Activated naive CD8-positive, alpha-beta T cell treated with anti-CD3 and anti-CD28 coated beads, Interleukin-2, amount 50 U/mL, for 24 hours (primary cell): Measurements from ENCODE around the gene DLX5.
"Not testable (repeated sequence)": the region's sequence is repeated elsewhere in the genome, so short reads cannot be mapped to it uniquely, and the experiment has no call there.

ENCODE experiments used
- ATAC-seq: fragments of 150-1000 bp; cut with Tn5 transposase; one replicate; pipeline ENCODE4 v1.10.0; 2021
- DNase-seq: peaks from one replicate; pipeline ENCODE4 v3.0.0; 2021
- H3K27ac Mint-ChIP-seq: one replicate; pipeline ENCODE4 v1.8.0; 2021; ENCODE audit warnings: mild to moderate bottlenecking, mixed read lengths
- H3K27me3 Mint-ChIP-seq: one replicate; pipeline ENCODE4 v1.8.0; 2021; ENCODE audit warnings: mixed read lengths
- H3K36me3 Mint-ChIP-seq: one replicate; pipeline ENCODE4 v1.8.0; 2021; ENCODE audit warnings: low read depth, mixed read lengths
- H3K4me1 Mint-ChIP-seq: one replicate; pipeline ENCODE4 v1.8.0; 2021; ENCODE audit warnings: mixed read lengths
- H3K4me3 Mint-ChIP-seq: one replicate; pipeline ENCODE4 v1.8.0; 2021; ENCODE audit warnings: mild to moderate bottlenecking, moderate library complexity, mixed read lengths
- H3K9me3 Mint-ChIP-seq: one replicate; pipeline ENCODE4 v1.8.0; 2021; ENCODE audit warnings: mixed read lengths

DLX5 gene

GRCh38 chr7:97024209-97025129, at the start of gene DLX5:
DLX5 (minus strand) TSS chr7:97024831; CDS start chr7:97024623, 208 bp downstream.
- Mint-ChIP-seq H3K4me3 (peak within 1 kb of the TSS; percentile 38), H3K9me3 (no peaks in the 10 kb centered on the region), H3K4me1 (peaks cover 47% of the 10 kb centered on the region), H3K27ac (no peak within 1 kb of the TSS), H3K36me3 (no peaks in the 10 kb centered on the region), H3K27me3 (peaks cover 87% of the 10 kb centered on the region)
- no peak for ATAC-seq
- DNase-seq: no peak

GRCh38 chr7:97072025-97072424, 47.4 kb upstream of the DLX5 start:
- H3K4me1 Mint-ChIP-seq, H3K9me3 Mint-ChIP-seq, DNase-seq, H3K36me3 Mint-ChIP-seq, H3K4me3 Mint-ChIP-seq, ATAC-seq, H3K27ac Mint-ChIP-seq: not testable (repeated sequence)
- peaks cover 35% of the 10 kb centered on the region for H3K27me3 Mint-ChIP-seq

GRCh38 chr7:97064972-97065587, 40.4 kb upstream of the DLX5 start:
- peak; percentile 65 for ATAC-seq

GRCh38 chr7:97064020-97064419, 39.4 kb upstream of the DLX5 start:
- Mint-ChIP-seq H3K36me3 (no peaks in the 10 kb centered on the region), H3K9me3 (peaks cover 3% of the 10 kb centered on the region), H3K4me3 (no peak overlapping the region), H3K4me1 (no peaks in the 10 kb centered on the region), H3K27ac (no peak overlapping the region), H3K27me3 (peaks cover 17% of the 10 kb centered on the region)
- DNase-seq (no peak), ATAC-seq (no peak)

More at GRCh38 chr7:97064972-97065587, 40.4 kb upstream of the DLX5 start:
- Mint-ChIP-seq H3K4me3 (no peak overlapping the region), H3K27me3 (peaks cover 17% of the 10 kb centered on the region), H3K9me3 (no peaks in the 10 kb centered on the region), H3K4me1 (no peaks in the 10 kb centered on the region), H3K27ac (no peak overlapping the region), H3K36me3 (no peaks in the 10 kb centered on the region)
- peak; percentile 13 for DNase-seq

- peaks cover 44% of the 10 kb centered on the region for H3K27me3 Mint-ChIP-seq
- no peak overlapping the region for H3K27ac Mint-ChIP-seq
- H3K36me3 Mint-ChIP-seq: no peaks in the 10 kb centered on the region
Observed at GRCh38 chr7:97043281-97043680, 18.6 kb upstream of the DLX5 start.

GRCh38 chr7:97039374-97040065, 14.9 kb upstream of the DLX5 start:
- ATAC-seq (no peak), DNase-seq (no peak)
- Mint-ChIP-seq H3K4me3 (no peak overlapping the region), H3K36me3 (no peaks in the 10 kb centered on the region), H3K4me1 (no peaks in the 10 kb centered on the region), H3K27ac (no peak overlapping the region), H3K9me3 (no peaks in the 10 kb centered on the region), H3K27me3 (peaks cover 52% of the 10 kb centered on the region)

More at GRCh38 chr7:97043281-97043680, 18.6 kb upstream of the DLX5 start:
- ATAC-seq (no peak), DNase-seq (no peak)
- Mint-ChIP-seq H3K4me3 (no peak overlapping the region), H3K9me3 (no peaks in the 10 kb centered on the region), H3K4me1 (no peaks in the 10 kb centered on the region)

- not testable (repeated sequence) for H3K9me3 Mint-ChIP-seq, H3K4me3 Mint-ChIP-seq
Observed at GRCh38 chr7:97034213-97034852, 9.7 kb upstream of the DLX5 start.

GRCh38 chr7:97027427-97028234, 3.0 kb upstream of the DLX5 start:
- H3K27ac Mint-ChIP-seq: no peak overlapping the region
- no peaks in the 10 kb centered on the region for H3K36me3 Mint-ChIP-seq
- peaks cover 34% of the 10 kb centered on the region for H3K4me1 Mint-ChIP-seq
- H3K27me3 Mint-ChIP-seq: peaks cover 65% of the 10 kb centered on the region
- peak; percentile 72 for DNase-seq
- ATAC-seq: peak; percentile 59
- peak overlapping the region; percentile 75 for H3K4me3 Mint-ChIP-seq
- H3K9me3 Mint-ChIP-seq: no peaks in the 10 kb centered on the region

More at GRCh38 chr7:97034213-97034852, 9.7 kb upstream of the DLX5 start:
- H3K4me1 Mint-ChIP-seq, DNase-seq, H3K36me3 Mint-ChIP-seq, ATAC-seq, H3K27ac Mint-ChIP-seq: not testable (repeated sequence)
- H3K27me3 Mint-ChIP-seq: peaks cover 27% of the 10 kb centered on the region

GRCh38 chr7:97026715-97027426, 2.2 kb upstream of the DLX5 start:
- Mint-ChIP-seq H3K4me1 (peaks cover 41% of the 10 kb centered on the region), H3K27ac (no peak overlapping the region), H3K9me3 (no peaks in the 10 kb centered on the region), H3K4me3 (peak overlapping the region; percentile 75), H3K36me3 (no peaks in the 10 kb centered on the region), H3K27me3 (peaks cover 73% of the 10 kb centered on the region)
- DNase-seq: no peak
- ATAC-seq: no peak

- no peaks in the 10 kb centered on the region for H3K36me3 Mint-ChIP-seq
- peaks cover 43% of the 10 kb centered on the region for H3K4me1 Mint-ChIP-seq
- H3K27me3 Mint-ChIP-seq: peaks cover 76% of the 10 kb centered on the region
- H3K4me3 Mint-ChIP-seq: peak overlapping the region; percentile 34
- no peak overlapping the region for H3K27ac Mint-ChIP-seq
- DNase-seq (no peak), ATAC-seq (peak; percentile 25)
- no peaks in the 10 kb centered on the region for H3K9me3 Mint-ChIP-seq
Observed at GRCh38 chr7:97025983-97026714, 1.5 kb upstream of the DLX5 start.

- H3K27ac Mint-ChIP-seq: no peak overlapping the region
- H3K9me3 Mint-ChIP-seq: no peaks in the 10 kb centered on the region
- peaks cover 47% of the 10 kb centered on the region for H3K4me1 Mint-ChIP-seq
- no peak for ATAC-seq
- H3K36me3 Mint-ChIP-seq: no peaks in the 10 kb centered on the region
- DNase-seq: no peak
- peaks cover 82% of the 10 kb centered on the region for H3K27me3 Mint-ChIP-seq
- no peak overlapping the region for H3K4me3 Mint-ChIP-seq
Observed at GRCh38 chr7:97025130-97025499, 484 bp upstream of the DLX5 start.

- H3K27me3 Mint-ChIP-seq: peaks cover 96% of the 10 kb centered on the region
- H3K27ac Mint-ChIP-seq: peak overlapping the region; percentile 73
- ATAC-seq (no peak), DNase-seq (no peak)
- peak overlapping the region; percentile 30 for H3K4me3 Mint-ChIP-seq
- no peaks in the 10 kb centered on the region for H3K9me3 Mint-ChIP-seq
- H3K36me3 Mint-ChIP-seq: no peaks in the 10 kb centered on the region
- H3K4me1 Mint-ChIP-seq: peaks cover 47% of the 10 kb centered on the region
Observed at GRCh38 chr7:97022491-97023306, 1.9 kb downstream of the DLX5 start.
